H1 (cell line): ENCODE data around the gene L3MBTL1. TPM values are rescaled to one million over a fixed set of nuclear protein-coding genes. Genes with fewer than 3 reads are reported as not detected.

Experiments used
- BCL11A ChIP-seq, 2 experiments: IDR thresholded peaks; one replicate each; pipeline ENCODE4 v1.6.1; 2011; ENCODE audit warnings: low read depth in 2 of 2, low read length in 2 of 2, mild to moderate bottlenecking in 2 of 2
- HDAC6 ChIP-seq: IDR thresholded peaks from one replicate; pipeline ENCODE4 v1.7.1; 2012; ENCODE audit warnings: low read depth, mild to moderate bottlenecking, inconsistent platforms, low read length, moderate library complexity
- SP4 ChIP-seq: IDR thresholded peaks from 2 replicates; pipeline ENCODE4 v1.6.1; 2012; ENCODE audit warnings: low read length, inconsistent platforms
- polyA plus RNA-seq, 7 experiments: library from polyadenylated mRNA; depleted of rRNA in 3 of 7; stranded (reverse) in 5 of 7; unstranded in 2 of 7; fragments of >200 nt in 5 of 7; fragments of 200-250 nt in 2 of 7; gene quantifications; 1 replicate in 5 of 7; 2 replicates in 1 of 7; 4 replicates in 1 of 7; pipeline versions ENCODE4 v1.2.1 to v1.2.3, GENCODE V29; 2011 to 2013; ENCODE audit warnings: missing spikeins in 2 of 7, mixed read lengths in 2 of 7
- total RNA-seq: library from RNA; stranded (reverse); fragmentation: NEBNext Ultra II Directional; extraction: Animal tissue kit (Norgen Biotek cat#: 25700); gene quantifications from 2 replicates; pipeline ENCODE4 v1.2.1, GENCODE V29; 2021
- TF ChIP-seq, protein P1 (sequence below): fragments of 300-600 bp; sonication (generic); IDR thresholded peaks from 2 replicates; pipeline ENCODE4 v1.7.1; 2012; ENCODE audit warnings: low read length, moderate library complexity, mild to moderate bottlenecking, inconsistent platforms; ENCODE audit not compliant: insufficient replicate concordance

The L3MBTL1 gene
- total and polyA plus RNA-seq, 2 of the 8 experiments (the other 6 are each of a cell fraction or from before 2014, with no cell fraction given), result 11.9 to 17.0 TPM

DNA sequence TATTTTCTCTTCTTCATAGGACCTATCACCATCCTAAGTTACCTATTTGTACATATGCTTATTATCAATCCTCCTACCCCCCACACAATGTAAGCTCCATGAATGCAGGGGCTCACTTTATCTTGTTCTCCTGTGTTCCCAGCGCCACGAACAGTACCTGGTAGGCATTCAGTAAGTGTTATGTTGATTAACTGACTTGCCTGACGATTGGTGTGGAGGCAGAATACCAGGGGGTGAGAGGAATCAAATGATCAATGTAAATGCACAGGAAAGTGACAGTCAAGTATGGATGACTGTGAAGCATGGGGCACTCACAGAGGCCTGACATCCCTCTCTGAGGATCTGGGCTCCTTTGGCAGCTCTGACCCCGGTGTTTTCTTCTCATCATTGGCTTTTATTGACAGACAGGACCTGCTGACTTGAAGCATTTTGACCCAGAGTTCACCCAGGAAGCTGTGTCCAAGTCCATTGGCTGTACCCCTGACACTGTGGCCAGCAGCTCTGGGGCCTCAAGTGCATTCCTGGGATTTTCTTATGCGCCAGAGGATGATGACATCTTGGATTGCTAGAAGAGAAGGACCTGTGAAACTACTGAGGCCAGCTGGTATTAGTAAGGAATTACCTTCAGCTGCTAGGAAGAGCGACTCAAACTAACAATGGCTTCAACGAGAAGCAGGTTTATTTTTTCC lies 77.1 kb downstream of the L3MBTL1 start (continued):
- TF ChIP-seq BCL11A (IDR thresholded peaks at IDR 0.05; ENCODE audit: low read depth in 2 of 2, low read length in 2 of 2) (no peak), HDAC6 (no peak), SP4 (no peak)
- TF ChIP-seq, protein P1, sequence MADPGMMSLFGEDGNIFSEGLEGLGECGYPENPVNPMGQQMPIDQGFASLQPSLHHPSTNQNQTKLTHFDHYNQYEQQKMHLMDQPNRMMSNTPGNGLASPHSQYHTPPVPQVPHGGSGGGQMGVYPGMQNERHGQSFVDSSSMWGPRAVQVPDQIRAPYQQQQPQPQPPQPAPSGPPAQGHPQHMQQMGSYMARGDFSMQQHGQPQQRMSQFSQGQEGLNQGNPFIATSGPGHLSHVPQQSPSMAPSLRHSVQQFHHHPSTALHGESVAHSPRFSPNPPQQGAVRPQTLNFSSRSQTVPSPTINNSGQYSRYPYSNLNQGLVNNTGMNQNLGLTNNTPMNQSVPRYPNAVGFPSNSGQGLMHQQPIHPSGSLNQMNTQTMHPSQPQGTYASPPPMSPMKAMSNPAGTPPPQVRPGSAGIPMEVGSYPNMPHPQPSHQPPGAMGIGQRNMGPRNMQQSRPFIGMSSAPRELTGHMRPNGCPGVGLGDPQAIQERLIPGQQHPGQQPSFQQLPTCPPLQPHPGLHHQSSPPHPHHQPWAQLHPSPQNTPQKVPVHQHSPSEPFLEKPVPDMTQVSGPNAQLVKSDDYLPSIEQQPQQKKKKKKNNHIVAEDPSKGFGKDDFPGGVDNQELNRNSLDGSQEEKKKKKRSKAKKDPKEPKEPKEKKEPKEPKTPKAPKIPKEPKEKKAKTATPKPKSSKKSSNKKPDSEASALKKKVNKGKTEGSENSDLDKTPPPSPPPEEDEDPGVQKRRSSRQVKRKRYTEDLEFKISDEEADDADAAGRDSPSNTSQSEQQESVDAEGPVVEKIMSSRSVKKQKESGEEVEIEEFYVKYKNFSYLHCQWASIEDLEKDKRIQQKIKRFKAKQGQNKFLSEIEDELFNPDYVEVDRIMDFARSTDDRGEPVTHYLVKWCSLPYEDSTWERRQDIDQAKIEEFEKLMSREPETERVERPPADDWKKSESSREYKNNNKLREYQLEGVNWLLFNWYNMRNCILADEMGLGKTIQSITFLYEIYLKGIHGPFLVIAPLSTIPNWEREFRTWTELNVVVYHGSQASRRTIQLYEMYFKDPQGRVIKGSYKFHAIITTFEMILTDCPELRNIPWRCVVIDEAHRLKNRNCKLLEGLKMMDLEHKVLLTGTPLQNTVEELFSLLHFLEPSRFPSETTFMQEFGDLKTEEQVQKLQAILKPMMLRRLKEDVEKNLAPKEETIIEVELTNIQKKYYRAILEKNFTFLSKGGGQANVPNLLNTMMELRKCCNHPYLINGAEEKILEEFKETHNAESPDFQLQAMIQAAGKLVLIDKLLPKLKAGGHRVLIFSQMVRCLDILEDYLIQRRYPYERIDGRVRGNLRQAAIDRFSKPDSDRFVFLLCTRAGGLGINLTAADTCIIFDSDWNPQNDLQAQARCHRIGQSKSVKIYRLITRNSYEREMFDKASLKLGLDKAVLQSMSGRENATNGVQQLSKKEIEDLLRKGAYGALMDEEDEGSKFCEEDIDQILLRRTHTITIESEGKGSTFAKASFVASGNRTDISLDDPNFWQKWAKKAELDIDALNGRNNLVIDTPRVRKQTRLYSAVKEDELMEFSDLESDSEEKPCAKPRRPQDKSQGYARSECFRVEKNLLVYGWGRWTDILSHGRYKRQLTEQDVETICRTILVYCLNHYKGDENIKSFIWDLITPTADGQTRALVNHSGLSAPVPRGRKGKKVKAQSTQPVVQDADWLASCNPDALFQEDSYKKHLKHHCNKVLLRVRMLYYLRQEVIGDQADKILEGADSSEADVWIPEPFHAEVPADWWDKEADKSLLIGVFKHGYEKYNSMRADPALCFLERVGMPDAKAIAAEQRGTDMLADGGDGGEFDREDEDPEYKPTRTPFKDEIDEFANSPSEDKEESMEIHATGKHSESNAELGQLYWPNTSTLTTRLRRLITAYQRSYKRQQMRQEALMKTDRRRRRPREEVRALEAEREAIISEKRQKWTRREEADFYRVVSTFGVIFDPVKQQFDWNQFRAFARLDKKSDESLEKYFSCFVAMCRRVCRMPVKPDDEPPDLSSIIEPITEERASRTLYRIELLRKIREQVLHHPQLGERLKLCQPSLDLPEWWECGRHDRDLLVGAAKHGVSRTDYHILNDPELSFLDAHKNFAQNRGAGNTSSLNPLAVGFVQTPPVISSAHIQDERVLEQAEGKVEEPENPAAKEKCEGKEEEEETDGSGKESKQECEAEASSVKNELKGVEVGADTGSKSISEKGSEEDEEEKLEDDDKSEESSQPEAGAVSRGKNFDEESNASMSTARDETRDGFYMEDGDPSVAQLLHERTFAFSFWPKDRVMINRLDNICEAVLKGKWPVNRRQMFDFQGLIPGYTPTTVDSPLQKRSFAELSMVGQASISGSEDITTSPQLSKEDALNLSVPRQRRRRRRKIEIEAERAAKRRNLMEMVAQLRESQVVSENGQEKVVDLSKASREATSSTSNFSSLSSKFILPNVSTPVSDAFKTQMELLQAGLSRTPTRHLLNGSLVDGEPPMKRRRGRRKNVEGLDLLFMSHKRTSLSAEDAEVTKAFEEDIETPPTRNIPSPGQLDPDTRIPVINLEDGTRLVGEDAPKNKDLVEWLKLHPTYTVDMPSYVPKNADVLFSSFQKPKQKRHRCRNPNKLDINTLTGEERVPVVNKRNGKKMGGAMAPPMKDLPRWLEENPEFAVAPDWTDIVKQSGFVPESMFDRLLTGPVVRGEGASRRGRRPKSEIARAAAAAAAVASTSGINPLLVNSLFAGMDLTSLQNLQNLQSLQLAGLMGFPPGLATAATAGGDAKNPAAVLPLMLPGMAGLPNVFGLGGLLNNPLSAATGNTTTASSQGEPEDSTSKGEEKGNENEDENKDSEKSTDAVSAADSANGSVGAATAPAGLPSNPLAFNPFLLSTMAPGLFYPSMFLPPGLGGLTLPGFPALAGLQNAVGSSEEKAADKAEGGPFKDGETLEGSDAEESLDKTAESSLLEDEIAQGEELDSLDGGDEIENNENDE, result no peak
- TF ChIP-seq, all 59 proteins: peak for 0
